K562 (cell line): ENCODE measurements around the gene KMT2E. TPM values are rescaled to one million over a fixed set of nuclear protein-coding genes. Genes with fewer than 3 reads are reported as not detected.

ENCODE experiments used
- ATAC-seq: fragments of 200-7000 bp; cut with Tn5 transposase; 3 replicates; pipeline ENCODE4 v1.9.1; 2020; ENCODE audit warnings: moderate library complexity
- BruUV-seq: library from RNA; stranded (reverse); fragments of 400-500 nt; replicated peaks from 2 replicates; lab custom pipeline; 2021; lab: Mats Ljungman, UMichigan
- CTCF ChIA-PET: fragments of 300-600 bp; formaldehyde crosslinking; extraction: SDS; loops from one replicate; lab custom pipeline; 2021; ENCODE audit warnings: low intra/inter-chr PET ratio; lab: Yijun Ruan, JAX
- POLR2A ChIA-PET: fragments of 300-600, 350-650 bp; sonication (Branson Sonifier 250); formaldehyde crosslinking; extraction: SDS; loops from one replicate; lab custom pipeline; 2021; ENCODE audit warnings: antibody characterized with exemption, inconsistent platforms; lab: Yijun Ruan, JAX
- DNase-seq, 4 experiments: peaks; one replicate each; pipeline versions ENCODE4 v3.0.0 to v3.0.0-alpha.2; 2011 to 2018; ENCODE audit warnings: low spot score in 3 of 4, mixed read lengths in 3 of 4; ENCODE audit errors: extremely low read depth in 1 of 4
- FAIRE-seq: peaks from 2 replicates; lab custom pipeline; 2011; peaks lifted over from hg19 to GRCh38; lab: Jason Lieb, UNC
- H2AFZ ChIP-seq: 2 replicates; pipeline ENCODE4 v1.6.0; 2011; ENCODE audit warnings: low read depth, low read length, control low read depth, inconsistent platforms
- H3K27ac ChIP-seq: fragments of 200-600 bp; 3 replicates; pipeline ENCODE4 v1.8.0; 2011; ENCODE audit warnings: low read depth, mild to moderate bottlenecking, control low read depth, inconsistent platforms, low read length, moderate library complexity, mixed read lengths; ENCODE audit errors: extremely low read depth
- H3K27me3 ChIP-seq, 2 experiments: fragments of 300-600 bp in 1 of 2; 2 replicates in 1 of 2; 3 replicates in 1 of 2; pipeline versions ENCODE4 v1.6.0 to v1.8.0; 2011; ENCODE audit warnings: inconsistent platforms in 2 of 2, low read length in 2 of 2, mild to moderate bottlenecking in 1 of 2, mixed read lengths in 1 of 2, moderate library complexity in 1 of 2; ENCODE audit not compliant: control insufficient read depth in 2 of 2, insufficient read depth in 2 of 2
- H3K36me3 ChIP-seq: fragments of 300-600 bp; 3 replicates; pipeline ENCODE4 v1.8.0; 2011; ENCODE audit warnings: mild to moderate bottlenecking, low read length, inconsistent platforms; ENCODE audit not compliant: control insufficient read depth, insufficient read depth
- H3K4me1 ChIP-seq, 2 experiments: fragments of 200-600 bp in 1 of 2; replicated peaks in 1 of 2; 2 replicates in 1 of 2; 3 replicates in 1 of 2; pipeline versions ENCODE4 v1.5.1 to v1.8.0; 2011; ENCODE audit warnings: inconsistent platforms in 2 of 2, low read length in 2 of 2, mild to moderate bottlenecking in 1 of 2, mixed read lengths in 1 of 2, moderate library complexity in 1 of 2; ENCODE audit not compliant: control insufficient read depth in 2 of 2, insufficient read depth in 2 of 2
- H3K4me2 ChIP-seq: 2 replicates; pipeline ENCODE4 v1.6.1; 2011; ENCODE audit warnings: low read length, control low read depth, inconsistent platforms, mixed read lengths; ENCODE audit not compliant: insufficient read depth
- H3K4me3 ChIP-seq: fragments of 200-600 bp; sonication (generic), shearing (Covaris generic); 2 replicates; pipeline ENCODE4 v1.5.1; 2016; ENCODE audit warnings: control low read depth, inconsistent platforms
- H3K79me2 ChIP-seq: fragments of 200-600 bp; 3 replicates; pipeline ENCODE4 v1.8.0; 2011; ENCODE audit warnings: low read length, inconsistent platforms; ENCODE audit not compliant: control insufficient read depth, insufficient read depth
- H3K9ac ChIP-seq, 2 experiments: 2 replicates each; pipeline versions ENCODE4 v1.6.0 to v1.6.1; 2011; ENCODE audit warnings: low read depth in 2 of 2, low read length in 2 of 2, control low read depth in 1 of 2, inconsistent platforms in 1 of 2, mild to moderate bottlenecking in 1 of 2, mixed read lengths in 1 of 2; ENCODE audit not compliant: insufficient read depth in 1 of 2
- H3K9me1 ChIP-seq: one replicate; pipeline ENCODE4 v1.6.0; 2011; ENCODE audit warnings: inconsistent platforms, mild to moderate bottlenecking, low read length, moderate library complexity; ENCODE audit not compliant: control insufficient read depth, insufficient read depth
- H3K9me3 ChIP-seq: replicated peaks from 2 replicates; pipeline ENCODE4 v1.5.1; 2011; ENCODE audit warnings: low read depth, low read length, inconsistent platforms; ENCODE audit not compliant: control insufficient read depth, insufficient read depth
- H4K20me1 ChIP-seq: replicated peaks from 2 replicates; pipeline ENCODE4 v1.6.1; 2011; ENCODE audit warnings: low read length, inconsistent platforms, mixed read lengths; ENCODE audit not compliant: control insufficient read depth, insufficient read depth
- FOXA1 ChIP-seq: fragments of 450-650 bp; IDR thresholded peaks from 2 replicates; pipeline ENCODE4 v1.6.1; 2016; ENCODE audit warnings: mild to moderate bottlenecking, borderline replicate concordance
- JUNB ChIP-seq: fragments of 450-650 bp; formaldehyde crosslinking; conservative IDR thresholded peaks from 2 replicates; pipeline ENCODE4 v1.4.0; 2020; ENCODE audit warnings: mild to moderate bottlenecking
- MYNN ChIP-seq, 2 experiments: sonication (generic); formaldehyde crosslinking in 1 of 2; IDR thresholded peaks; 2 replicates each; pipeline versions ENCODE4 v1.5.0 to v1.6.1; 2016 to 2020; ENCODE audit warnings: antibody characterized with exemption in 1 of 2, missing genetic modification reagents in 1 of 2
- ZNF121 ChIP-seq: sonication (generic); formaldehyde crosslinking; conservative IDR thresholded peaks from 2 replicates; pipeline ENCODE4 v1.8.0; 2022; ENCODE audit warnings: missing genetic modification reagents
- ZNF384 ChIP-seq: IDR thresholded peaks from 2 replicates; pipeline ENCODE4 v1.6.1; 2012; ENCODE audit warnings: low read depth, low read length, improper control_type of control experiment
- WGBS: fragments of 100-300 bp; shearing (Covaris generic); methylation state at CpG from one replicate; pipeline ENCODE4 v1.1.6; 2016; ENCODE audit warnings: low coverage, mixed read lengths; ENCODE audit not compliant: insufficient coverage; ENCODE audit errors: missing lambda C conversion rate; 5-methylcytosine and 5-hydroxymethylcytosine counted together
- in situ Hi-C: fragments of 300-500 bp; cut with MboI; formaldehyde crosslinking; loops from 4 replicates; pipeline ENCODE4 v1.15.0; 2018; ENCODE audit warnings: inconsistent platforms, mixed read lengths
- intact Hi-C: fragments of 100-400 bp; cut with micrococcal nuclease; formaldehyde crosslinking; loops from 2 replicates; pipeline ENCODE4 v1.14.2; 2022
- polyA plus RNA-seq, 8 experiments: library from polyadenylated mRNA; depleted of rRNA in 4 of 8; stranded (reverse) in 5 of 8; unstranded in 3 of 8; fragments of >200 nt; fragmentation: Nextera tagmentation in 2 of 8; fragmentation: Illumina TruSeq in 1 of 8; extraction: Ambion mirVana in 2 of 8; extraction: Trizol in 1 of 8; gene quantifications; 2 replicates each; pipeline versions ENCODE4 v1.2.1 to v1.2.3, GENCODE V29; 2011 to 2014; ENCODE audit warnings: inconsistent platforms in 1 of 8, missing spikeins in 1 of 8
- total RNA-seq, 7 experiments: library from RNA; depleted of rRNA in 6 of 7; stranded (reverse); fragments of >200 nt in 6 of 7; fragmentation: Illumina TruSeq in 2 of 7; extraction: Trizol in 2 of 7; gene quantifications; 2 replicates each; pipeline versions ENCODE4 v1.2.1 to v1.2.3, GENCODE V29; 2011 to 2021; ENCODE audit warnings: low replicate concordance in 1 of 7

The KMT2E gene
- total and polyA plus RNA-seq, 9 of the 15 experiments (the other 6 are each of a cell fraction or from before 2014, with no cell fraction given), result 8.9 to 55.3 (median 38.1) TPM

- peak; percentile 15; the same call in 1 of the 3 replicates for ATAC-seq
- H3K4me3 ChIP-seq, result no peak overlapping the region
- FAIRE-seq, result no peak
- H3K9me3 ChIP-seq, result no peaks in the 10 kb centered on the region
- H2AFZ ChIP-seq, result no peak overlapping the region
- CTCF ChIA-PET, result no interaction called here
- H3K4me1 ChIP-seq, result no peaks in the 10 kb centered on the region
- peaks cover 83% of the 10 kb centered on the region for H3K79me2 ChIP-seq
- H3K4me2 ChIP-seq, result no peak overlapping the region
- in situ Hi-C loops, result no loop called here
- intact Hi-C loops, result no loop called here
- WGBS, result 95% methylated on average over 2 of the region's 2 CpGs
- no peaks in the 10 kb centered on the region for H3K9me1 ChIP-seq
- no peaks in the 10 kb centered on the region for H3K27me3 ChIP-seq
- no peak for DNase-seq
- H3K27ac ChIP-seq, result no peak overlapping the region
- BruUV-seq, result no TSS peak
- no peak overlapping the region for H3K9ac ChIP-seq
- peaks cover 56% of the 10 kb centered on the region for H3K36me3 ChIP-seq
- TF ChIP-seq ZNF121 (peak; percentile 79), FOXA1 (no peak), ZNF384 (0 out of 2 replicates have a peak, but pooled peaks have one; percentile 17)
- TF ChIP-seq, all 486 proteins: peak for 2
- POLR2A ChIA-PET, result interaction anchor here (0.6 to 2.6 kb wide), 2 partner anchors 18 to 125 kb away, joined by 6 to 9 read pairs; no protein-coding TSS in a partner anchor
- H4K20me1 ChIP-seq, result peaks cover 5% of the 10 kb centered on the region; the same call in 1 of the 2 replicates
Observed at GRCh38 chr7:105055084-105055483, 41.1 kb downstream of the KMT2E start.

- BruUV-seq, result no TSS peak
- 9% methylated on average over 1 of the region's 1 CpG for WGBS
Observed at GRCh38 chr7:105055621-105056020, 41.6 kb downstream of the KMT2E start.

More at GRCh38 chr7:105055621-105056020, 41.6 kb downstream of the KMT2E start:
- H4K20me1 ChIP-seq, result peaks cover 7% of the 10 kb centered on the region; the same call in 1 of the 2 replicates
- ATAC-seq, result peak; percentile 41; the same call in 2 of the 3 replicates
- H3K27ac ChIP-seq, result no peak overlapping the region
- H3K9me3 ChIP-seq, result no peaks in the 10 kb centered on the region
- H3K9ac ChIP-seq, result no peak overlapping the region
- no peak overlapping the region for H3K4me2 ChIP-seq
- intact Hi-C loops, result no loop called here
- H3K4me3 ChIP-seq, result no peak overlapping the region
- H2AFZ ChIP-seq, result no peak overlapping the region
- DNase-seq, result no peak
- in situ Hi-C loops, result no loop called here
- TF ChIP-seq MYNN (IDR thresholded peaks at IDR 0.05) (0 out of 2 replicates have a peak, but pooled peaks have one; percentile 59), MYNN (CRISPR knock-in tag; IDR thresholded peaks at IDR 0.05) (no peak), JUNB (CRISPR knock-in tag) (no peak)
- H3K9me1 ChIP-seq, result no peaks in the 10 kb centered on the region
- ChIA-PET CTCF (no interaction called here), POLR2A (interaction anchor here (0.6 kb wide), 1 partner anchor 125 kb away, joined by 6 read pairs; no protein-coding TSS in a partner anchor)
- H3K79me2 ChIP-seq, result peaks cover 85% of the 10 kb centered on the region
- peaks cover 59% of the 10 kb centered on the region for H3K36me3 ChIP-seq
- no peak for FAIRE-seq
- no peaks in the 10 kb centered on the region for H3K27me3 ChIP-seq
- H3K4me1 ChIP-seq, result no peaks in the 10 kb centered on the region
